Tibial artery (tissue), 4 donors: ENCODE measurements around the gene BEST4.
"Not testable (repeated sequence)": the region's sequence is repeated elsewhere in the genome, so short reads cannot be mapped to it uniquely, and the experiment has no call there.

Experiments
- DNase-seq, 2 donors: peaks; one replicate each; pipeline ENCODE4 v3.0.0-alpha.2; 2019
- H3K27ac ChIP-seq, 2 donors: fragments of 200-600 bp; sonication (generic) in 1 of 2; 1 replicate in 1 of 2; 2 replicates in 1 of 2; pipeline ENCODE4 v1.5.1; 2018 to 2019; ENCODE audit warnings: mild to moderate bottlenecking in 1 of 2
- H3K27me3 ChIP-seq, 2 donors: fragments of 200-600 bp; sonication (generic) in 1 of 2; one replicate each; pipeline versions ENCODE4 v1.5.1 to v1.6.0; 2016 to 2019
- H3K36me3 ChIP-seq, 3 donors: fragments of 200-600 bp; sonication (generic) in 2 of 3; one replicate each; pipeline ENCODE4 v1.5.1; 2016 to 2019; ENCODE audit warnings: mild to moderate bottlenecking in 2 of 3
- H3K4me1 ChIP-seq, 4 donors: fragments of 200-600 bp; sonication (generic) in 2 of 4; 1 replicate in 3 of 4; 2 replicates in 1 of 4; pipeline ENCODE4 v1.5.1; 2016 to 2019
- H3K4me3 ChIP-seq, 2 donors: fragments of 200-600 bp; sonication (generic) in 1 of 2; 1 replicate in 1 of 2; 2 replicates in 1 of 2; pipeline ENCODE4 v1.5.1; 2018 to 2019; ENCODE audit warnings: mild to moderate bottlenecking in 2 of 2
- H3K9me3 ChIP-seq, 3 donors: fragments of 200-600 bp; sonication (generic) in 1 of 3; one replicate each; pipeline ENCODE4 v1.5.1; 2016 to 2019
- CTCF ChIP-seq, 2 experiments: fragments of 200-600 bp in 1 of 2; fragments of 450-650 bp in 1 of 2; IDR thresholded peaks; one replicate each; pipeline ENCODE4 v1.5.1; 2017 to 2019; ENCODE audit warnings: antibody characterized with exemption in 2 of 2, mild to moderate bottlenecking in 1 of 2, moderate library complexity in 1 of 2
- intact Hi-C: fragments of 100-400 bp; cut with DNase I; formaldehyde crosslinking; loops from one replicate; pipeline ENCODE4 v1.15.0; 2023; ENCODE audit warnings: low total_unique reads

The BEST4 gene

DNA sequence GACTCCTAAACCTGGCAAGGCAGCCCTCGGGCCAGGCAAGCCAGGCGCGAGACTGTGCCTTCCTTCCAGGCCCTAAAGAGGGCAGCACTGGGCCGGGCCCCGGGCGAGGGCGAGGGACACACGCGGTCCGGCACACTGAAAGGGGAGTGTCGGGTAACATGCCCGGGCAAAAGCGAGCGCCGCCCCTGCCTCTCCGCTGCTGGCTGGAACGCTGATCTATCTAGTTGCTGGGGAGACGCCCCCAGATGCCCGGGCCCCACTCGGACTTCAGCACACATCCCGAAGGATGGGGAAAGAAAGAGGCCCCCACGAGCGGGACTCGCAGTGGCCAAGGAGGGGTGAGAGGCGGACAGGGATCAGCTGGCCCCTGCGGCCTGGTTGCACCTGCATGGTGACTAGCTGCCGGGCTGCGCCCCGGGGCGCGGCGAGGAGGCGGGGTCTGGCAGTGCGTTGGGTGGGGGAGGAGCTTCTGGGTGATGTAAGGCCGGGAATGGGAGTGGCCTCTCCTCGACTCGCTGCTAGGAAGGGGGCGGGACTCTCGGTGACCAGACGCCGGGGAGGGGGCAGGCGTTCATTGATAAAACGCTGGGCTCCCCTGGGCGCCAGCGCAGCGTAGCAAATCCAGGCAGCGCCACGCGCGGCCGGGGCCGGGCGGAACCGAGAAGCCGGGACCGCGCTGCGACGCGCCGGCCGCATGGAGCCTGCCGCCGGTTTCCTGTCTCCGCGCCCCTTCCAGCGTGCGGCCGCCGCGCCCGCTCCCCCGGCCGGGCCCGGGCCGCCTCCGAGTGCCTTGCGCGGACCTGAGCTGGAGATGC lies 12.0 kb upstream of the BEST4 start, which contains the start of gene PLK3:
Gene PLK3, plus strand, starts transcription at position 608 of the 815 bp plus-strand sequence. Its CDS starts 87 bp downstream, at position 695.
- H3K4me1 ChIP-seq = peaks cover 0 to 43% (median 29%) of the 10 kb centered on the region in 4 donors
- intact Hi-C loops = no loop called here
- H3K27me3 ChIP-seq = no peaks in the 10 kb centered on the region

DNA sequence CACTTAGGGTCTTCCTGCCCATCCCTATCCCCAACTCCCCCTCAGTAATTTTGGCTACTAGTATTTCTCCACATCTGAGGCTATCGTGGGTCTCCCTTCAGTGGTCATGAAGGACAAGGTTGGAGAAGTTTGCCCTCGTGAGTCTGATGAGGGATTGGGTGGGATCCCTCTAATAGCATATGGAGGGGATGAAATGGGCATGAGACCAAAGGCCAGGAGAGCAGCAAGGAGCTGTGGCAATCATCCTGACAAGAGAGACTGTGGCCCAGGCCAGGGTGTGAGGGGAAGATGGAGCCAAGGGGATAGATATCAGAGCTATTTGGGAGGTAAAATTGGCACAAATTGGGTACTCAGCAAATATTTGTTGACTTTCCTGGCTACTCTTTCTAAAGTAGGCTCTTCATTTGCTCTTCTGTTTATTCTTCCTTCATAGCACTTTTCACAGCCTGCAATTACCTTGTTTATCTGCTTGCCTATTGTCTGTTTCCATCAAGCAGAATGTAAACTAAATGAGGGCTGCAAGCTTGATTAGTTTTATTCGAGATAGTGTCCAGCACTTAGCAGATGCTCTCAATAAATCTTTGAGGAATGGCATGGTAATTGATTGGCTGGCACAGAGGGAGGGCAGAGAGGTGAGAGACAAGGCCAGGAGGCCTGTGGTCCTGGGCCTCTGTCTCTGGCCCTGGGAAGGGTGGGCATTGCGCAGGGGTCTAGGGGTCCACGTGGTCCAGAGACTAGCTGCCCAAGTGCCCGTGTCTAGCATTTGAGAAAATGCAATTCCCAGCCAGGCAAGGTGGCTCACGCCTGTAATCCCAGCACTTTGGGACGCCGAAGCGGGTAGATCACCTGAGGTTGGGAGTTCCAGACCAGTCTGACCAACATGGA lies 10.8 kb upstream of the BEST4 start:
- peaks cover under 1 to 16% (median 15%) of the 10 kb centered on the region in 3 donors for H3K36me3 ChIP-seq
- H3K27me3 ChIP-seq = no peaks in the 10 kb centered on the region
- intact Hi-C loops = no loop called here
- TF ChIP-seq CTCF (IDR thresholded peaks at IDR 0.05) = no peak
- DNase-seq = peak; percentile 22 to 69
- H3K27ac ChIP-seq = peak overlapping the region; percentile 94 to 98
- H3K9me3 ChIP-seq = no peaks in the 10 kb centered on the region
- peaks cover 0 to 33% (median 28%) of the 10 kb centered on the region in 4 donors for H3K4me1 ChIP-seq
- H3K4me3 ChIP-seq = no peak overlapping the region

More for the DNA sequence above, 12.0 kb upstream of the BEST4 start, which contains the start of gene PLK3:
- peak; percentile 99 for DNase-seq
- H3K27ac ChIP-seq = peak within 1 kb of the TSS; percentile 94 to 98
- peak within 1 kb of the TSS; percentile 83 to 100 for H3K4me3 ChIP-seq
- peaks cover 11 to 29% (median 25%) of the 10 kb centered on the region in 3 donors for H3K36me3 ChIP-seq
- peak; percentile 89 to 95 for TF ChIP-seq CTCF (IDR thresholded peaks at IDR 0.05)
- H3K9me3 ChIP-seq = no peaks in the 10 kb centered on the region

GRCh38 chr1:44797886-44798285 lies 9.9 kb upstream of the BEST4 start:
- Histone ChIP-seq H3K4me1 (peaks cover 0 to 28% (median 21%) of the 10 kb centered on the region in 4 donors), H3K27ac (peak overlapping the region; percentile 94 to 98)
- H3K4me3 ChIP-seq, H3K9me3 ChIP-seq, H3K27me3 ChIP-seq, intact Hi-C loops, H3K36me3 ChIP-seq: not testable (repeated sequence)
- DNase-seq = peak; percentile 16 to 37

GRCh38 chr1:44792736-44793502 lies 4.9 kb upstream of the BEST4 start:
- intact Hi-C loops = no loop called here
- no peak for TF ChIP-seq CTCF (IDR thresholded peaks at IDR 0.05)
- H3K9me3 ChIP-seq = no peaks in the 10 kb centered on the region
- H3K36me3 ChIP-seq = no peaks in the 10 kb centered on the region
- no peaks in the 10 kb centered on the region for H3K27me3 ChIP-seq
- no peak overlapping the region for H3K4me3 ChIP-seq
- H3K4me1 ChIP-seq = no peaks in the 10 kb centered on the region
- no peak overlapping the region for H3K27ac ChIP-seq
- peak in 1 of 2 donors; percentile 52 for DNase-seq

DNA sequence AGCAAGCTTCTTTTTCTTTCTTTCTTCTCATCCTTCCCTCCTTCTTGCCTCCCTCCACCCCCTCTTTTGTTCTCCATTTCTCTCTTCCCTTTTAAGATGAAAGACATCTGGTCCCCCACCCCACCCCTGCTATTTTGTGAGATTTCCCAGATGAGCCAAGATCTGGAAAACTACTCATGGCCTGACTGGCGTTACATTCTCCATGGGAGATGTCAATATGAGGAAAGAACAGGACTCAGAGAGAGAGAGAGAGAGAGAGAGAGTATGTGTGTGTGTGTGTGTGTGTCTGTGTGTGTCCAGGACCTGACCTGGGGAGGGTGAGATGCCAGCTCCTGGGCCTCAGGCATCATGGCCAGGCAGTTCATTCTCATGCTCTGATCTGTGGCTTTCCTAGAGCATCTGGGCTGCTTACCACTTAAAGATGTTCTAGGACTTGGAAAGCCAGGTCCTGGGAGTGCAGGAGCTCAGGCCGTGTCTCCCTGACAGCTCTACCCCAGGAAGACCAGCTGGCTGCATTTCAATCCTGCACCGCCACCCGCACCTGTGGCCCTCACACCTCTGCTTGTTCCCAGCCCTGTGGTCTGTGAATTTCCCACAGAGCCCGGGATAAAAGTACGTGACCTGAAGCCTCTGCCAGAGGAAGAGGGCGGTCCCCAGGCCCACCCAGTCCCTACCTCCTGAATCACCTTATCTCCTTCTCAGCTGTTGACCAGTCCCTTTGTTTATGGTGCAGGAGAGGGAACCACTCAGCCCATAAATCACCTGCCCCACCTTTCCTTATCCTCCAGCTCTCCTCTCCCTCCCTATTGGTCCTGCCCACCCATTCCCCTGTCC lies 3.2 kb upstream of the BEST4 start:
- intact Hi-C loops = no loop called here
- H3K9me3 ChIP-seq = no peaks in the 10 kb centered on the region
- H3K4me3 ChIP-seq = no peak overlapping the region
- no peak overlapping the region for H3K27ac ChIP-seq
- no peak for TF ChIP-seq CTCF (IDR thresholded peaks at IDR 0.05)
- no peak for DNase-seq
- H3K36me3 ChIP-seq = no peaks in the 10 kb centered on the region
- peaks cover 0 to 7% (median 5%) of the 10 kb centered on the region in 4 donors for H3K4me1 ChIP-seq
- H3K27me3 ChIP-seq = no peaks in the 10 kb centered on the region
